Upper lobe of left lung (tissue), 4 donors: Measurements from ENCODE around the gene NANOGP8.
"Not testable (repeated sequence)": the region's sequence is repeated elsewhere in the genome, so short reads cannot be mapped to it uniquely, and the experiment has no call there.

Experiments used
- POLR2AphosphoS5 ChIP-seq, 2 donors: sonication (generic); formaldehyde crosslinking; IDR thresholded peaks; one replicate each; pipeline ENCODE4 v1.5.1; 2017; ENCODE audit warnings: antibody characterized with exemption in 2 of 2
- TF ChIP-seq, protein P1 (sequence below), 6 experiments: fragments of 450-650 bp in 4 of 6; fragments of 200-600 bp in 2 of 6; sonication (generic) in 2 of 6; IDR thresholded peaks; one replicate each; pipeline ENCODE4 v1.5.1; 2016 to 2019; ENCODE audit warnings: antibody characterized with exemption in 6 of 6

DNA sequence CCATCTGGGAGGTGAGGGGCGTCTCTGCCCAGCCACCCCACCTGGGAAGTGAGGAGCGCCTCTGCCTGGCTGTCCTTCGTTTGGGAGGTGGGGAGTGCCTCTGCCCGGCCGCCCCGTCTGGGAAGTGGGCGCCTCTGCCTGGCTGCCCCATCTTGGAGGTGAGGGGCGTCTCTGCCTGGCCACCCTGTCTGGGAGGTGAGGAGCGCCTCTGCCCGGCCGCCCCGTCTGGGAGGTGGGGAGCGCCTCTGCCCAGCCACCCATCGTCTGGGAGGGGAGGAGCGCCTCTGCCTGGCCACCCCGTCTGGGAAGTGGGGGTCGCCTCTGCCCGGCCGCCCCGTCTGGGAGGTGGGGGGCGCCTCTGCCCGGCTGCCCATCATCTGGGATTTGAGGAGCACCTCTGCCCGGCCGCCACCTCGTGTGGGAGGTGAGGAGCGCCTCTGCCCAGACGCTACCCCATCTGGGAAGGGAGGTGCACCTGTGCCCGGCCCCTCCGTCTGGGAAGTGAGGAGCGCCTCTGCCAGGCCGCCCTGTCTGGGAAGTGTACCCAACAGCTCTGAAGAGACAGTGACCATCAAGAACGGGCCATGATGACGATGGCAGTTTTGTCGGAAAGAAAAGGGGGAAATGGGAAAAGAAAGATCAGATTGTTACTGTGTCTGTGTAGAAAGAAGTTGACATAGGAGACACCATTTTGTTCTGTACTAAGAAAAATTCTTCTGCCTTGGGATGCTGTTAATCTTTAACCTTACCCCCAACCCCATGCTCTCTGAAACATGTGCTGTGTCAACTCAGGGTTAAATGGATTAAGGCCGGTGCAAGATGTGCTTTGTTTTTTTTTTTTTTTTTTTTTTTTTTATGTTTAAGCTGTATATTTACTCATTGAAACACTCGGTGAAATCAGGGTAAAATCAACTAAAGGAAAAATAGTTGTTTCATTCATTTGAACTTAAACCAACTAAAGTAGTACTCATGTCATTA, 2.4 kb downstream of the NANOGP8 start:
- TF ChIP-seq, protein P1, sequence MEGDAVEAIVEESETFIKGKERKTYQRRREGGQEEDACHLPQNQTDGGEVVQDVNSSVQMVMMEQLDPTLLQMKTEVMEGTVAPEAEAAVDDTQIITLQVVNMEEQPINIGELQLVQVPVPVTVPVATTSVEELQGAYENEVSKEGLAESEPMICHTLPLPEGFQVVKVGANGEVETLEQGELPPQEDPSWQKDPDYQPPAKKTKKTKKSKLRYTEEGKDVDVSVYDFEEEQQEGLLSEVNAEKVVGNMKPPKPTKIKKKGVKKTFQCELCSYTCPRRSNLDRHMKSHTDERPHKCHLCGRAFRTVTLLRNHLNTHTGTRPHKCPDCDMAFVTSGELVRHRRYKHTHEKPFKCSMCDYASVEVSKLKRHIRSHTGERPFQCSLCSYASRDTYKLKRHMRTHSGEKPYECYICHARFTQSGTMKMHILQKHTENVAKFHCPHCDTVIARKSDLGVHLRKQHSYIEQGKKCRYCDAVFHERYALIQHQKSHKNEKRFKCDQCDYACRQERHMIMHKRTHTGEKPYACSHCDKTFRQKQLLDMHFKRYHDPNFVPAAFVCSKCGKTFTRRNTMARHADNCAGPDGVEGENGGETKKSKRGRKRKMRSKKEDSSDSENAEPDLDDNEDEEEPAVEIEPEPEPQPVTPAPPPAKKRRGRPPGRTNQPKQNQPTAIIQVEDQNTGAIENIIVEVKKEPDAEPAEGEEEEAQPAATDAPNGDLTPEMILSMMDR (IDR thresholded peaks at IDR 0.05) = not testable (repeated sequence)
- TF ChIP-seq POLR2AphosphoS5 (IDR thresholded peaks at IDR 0.05) = not testable (repeated sequence)
